ENCODE measurements around the gene CDH5. TPM values are rescaled to one million over a fixed set of nuclear protein-coding genes. Genes with fewer than 3 reads are reported as not detected.
"Not testable (repeated sequence)": the region's sequence is repeated elsewhere in the genome, so short reads cannot be mapped to it uniquely, and the experiment has no call there.

The CDH5 gene
- 0.20 and 1.8 TPM in 2 replicates for total RNA-seq (2014; rRNA removed; shearing (Covaris generic); ENCODE audit: low replicate concordance)

- no peaks in the 10 kb centered on the region for H3K9me3 ChIP-seq
- H3K4me3 ChIP-seq = no peak within 1 kb of the TSS
- H3K27me3 ChIP-seq = no peaks in the 10 kb centered on the region
- peak; percentile 71 for DNase-seq
- no peaks in the 10 kb centered on the region for H3K36me3 ChIP-seq
Observed at GRCh38 chr16:66366433-66367299, at the start of gene CDH5. CDH5 (plus strand) TSS chr16:66366691; CDS start chr16:66379338, 12,647 bp downstream.

GRCh38 chr16:66318505-66318904 is 48.0 kb upstream of the CDH5 start:
- H3K9me3 ChIP-seq = no peaks in the 10 kb centered on the region
- no peaks in the 10 kb centered on the region for H3K36me3 ChIP-seq
- H3K27me3 ChIP-seq = no peaks in the 10 kb centered on the region
- no peak overlapping the region for H3K4me3 ChIP-seq
- DNase-seq = no peak

GRCh38 chr16:66320774-66321173 is 45.7 kb upstream of the CDH5 start:
- H3K9me3 ChIP-seq = no peaks in the 10 kb centered on the region
- no peaks in the 10 kb centered on the region for H3K36me3 ChIP-seq
- H3K27me3 ChIP-seq = no peaks in the 10 kb centered on the region
- DNase-seq = no peak
- H3K4me3 ChIP-seq = no peak overlapping the region

- DNase-seq = no peak
Observed at GRCh38 chr16:66322174-66322573, 44.3 kb upstream of the CDH5 start.

GRCh38 chr16:66324815-66325515 is 41.5 kb upstream of the CDH5 start:
- peak; percentile 39 for DNase-seq

More at GRCh38 chr16:66322174-66322573, 44.3 kb upstream of the CDH5 start:
- H3K36me3 ChIP-seq = no peaks in the 10 kb centered on the region
- H3K27me3 ChIP-seq = no peaks in the 10 kb centered on the region
- H3K4me3 ChIP-seq = no peak overlapping the region
- no peaks in the 10 kb centered on the region for H3K9me3 ChIP-seq

GRCh38 chr16:66325717-66326376 is 40.6 kb upstream of the CDH5 start:
- H3K36me3 ChIP-seq = no peaks in the 10 kb centered on the region
- DNase-seq = no peak
- no peaks in the 10 kb centered on the region for H3K27me3 ChIP-seq
- H3K4me3 ChIP-seq = no peak overlapping the region
- H3K9me3 ChIP-seq = no peaks in the 10 kb centered on the region

More at GRCh38 chr16:66324815-66325515, 41.5 kb upstream of the CDH5 start:
- Histone ChIP-seq H3K27me3 (no peaks in the 10 kb centered on the region), H3K4me3 (no peak overlapping the region), H3K36me3 (no peaks in the 10 kb centered on the region), H3K9me3 (no peaks in the 10 kb centered on the region)

GRCh38 chr16:66326991-66327513 is 39.4 kb upstream of the CDH5 start:
- no peaks in the 10 kb centered on the region for H3K9me3 ChIP-seq
- no peak for DNase-seq
- H3K27me3 ChIP-seq = no peaks in the 10 kb centered on the region
- H3K4me3 ChIP-seq = no peak overlapping the region
- H3K36me3 ChIP-seq = no peaks in the 10 kb centered on the region

GRCh38 chr16:66328282-66328681 is 38.2 kb upstream of the CDH5 start:
- H3K27me3 ChIP-seq = no peaks in the 10 kb centered on the region
- DNase-seq = no peak
- H3K4me3 ChIP-seq = no peak overlapping the region
- H3K36me3 ChIP-seq = no peaks in the 10 kb centered on the region
- H3K9me3 ChIP-seq = no peaks in the 10 kb centered on the region

- not testable (repeated sequence) for H3K27me3 ChIP-seq, H3K9me3 ChIP-seq, H3K4me3 ChIP-seq, DNase-seq, H3K36me3 ChIP-seq
Observed at GRCh38 chr16:66331464-66331863, 35.0 kb upstream of the CDH5 start.

- no peak for DNase-seq
- H3K4me3 ChIP-seq = no peak overlapping the region
- H3K27me3 ChIP-seq = no peaks in the 10 kb centered on the region
- no peaks in the 10 kb centered on the region for H3K9me3 ChIP-seq
- H3K36me3 ChIP-seq = no peaks in the 10 kb centered on the region
Observed at GRCh38 chr16:66332634-66333610, 33.6 kb upstream of the CDH5 start.

GRCh38 chr16:66334853-66335574 is 31.5 kb upstream of the CDH5 start:
- H3K4me3 ChIP-seq = no peak overlapping the region
- DNase-seq = no peak
- no peaks in the 10 kb centered on the region for H3K36me3 ChIP-seq
- H3K27me3 ChIP-seq = no peaks in the 10 kb centered on the region
- H3K9me3 ChIP-seq = no peaks in the 10 kb centered on the region

GRCh38 chr16:66335704-66336329 is 30.7 kb upstream of the CDH5 start:
- H3K36me3 ChIP-seq = no peaks in the 10 kb centered on the region
- no peaks in the 10 kb centered on the region for H3K27me3 ChIP-seq
- no peaks in the 10 kb centered on the region for H3K9me3 ChIP-seq
- DNase-seq = no peak
- no peak overlapping the region for H3K4me3 ChIP-seq

GRCh38 chr16:66337463-66338188 is 28.9 kb upstream of the CDH5 start:
- no peak for DNase-seq
- Histone ChIP-seq H3K4me3 (no peak overlapping the region), H3K27me3 (no peaks in the 10 kb centered on the region), H3K9me3 (no peaks in the 10 kb centered on the region), H3K36me3 (no peaks in the 10 kb centered on the region)

GRCh38 chr16:66342294-66342900 is 24.1 kb upstream of the CDH5 start:
- Histone ChIP-seq H3K27me3 (no peaks in the 10 kb centered on the region), H3K9me3 (no peaks in the 10 kb centered on the region), H3K4me3 (no peak overlapping the region), H3K36me3 (no peaks in the 10 kb centered on the region)
- no peak for DNase-seq
